MM.1S (cell line): ENCODE measurements around the gene MMADHC.

Source experiments
- DNase-seq: peaks from one replicate; pipeline ENCODE4 v3.0.0-alpha.2; 2015
- H2AFZ ChIP-seq: fragments of 300-600 bp; sonication (generic); 2 replicates; pipeline ENCODE4 v1.6.0; 2016; ENCODE audit warnings: antibody characterized with exemption, low read length
- H3F3A ChIP-seq: fragments of 300-600 bp; sonication (generic); 2 replicates; pipeline ENCODE4 v1.6.1; 2016; ENCODE audit warnings: mild to moderate bottlenecking, antibody characterized with exemption, low read length, moderate library complexity, mixed read lengths; ENCODE audit not compliant: insufficient read depth
- H3K27ac ChIP-seq: fragments of 300-600 bp; sonication (generic); 2 replicates; pipeline ENCODE4 v1.5.1; 2016; ENCODE audit warnings: mild to moderate bottlenecking, low read length
- H3K27me3 ChIP-seq: fragments of 300-600 bp; sonication (generic); replicated peaks from 2 replicates; pipeline ENCODE4 v1.6.0; 2016; ENCODE audit warnings: low read length; ENCODE audit not compliant: insufficient read depth
- H3K36me3 ChIP-seq: fragments of 300-600 bp; sonication (generic); replicated peaks from 2 replicates; pipeline ENCODE4 v1.6.1; 2016; ENCODE audit warnings: mild to moderate bottlenecking, low read length, mixed read lengths; ENCODE audit not compliant: insufficient read depth
- H3K4me1 ChIP-seq: fragments of 300-600 bp; sonication (generic); 2 replicates; pipeline ENCODE4 v1.6.1; 2016; ENCODE audit warnings: low read length, mixed read lengths
- H3K4me2 ChIP-seq: fragments of 300-600 bp; sonication (generic); 2 replicates; pipeline ENCODE4 v1.6.0; 2016; ENCODE audit warnings: low read depth, low read length
- H3K4me3 ChIP-seq: fragments of 300-600 bp; sonication (generic); 2 replicates; pipeline ENCODE4 v1.5.1; 2016; ENCODE audit warnings: low read length, mixed read lengths
- H3K79me2 ChIP-seq: fragments of 300-600 bp; sonication (generic); 2 replicates; pipeline ENCODE4 v1.6.1; 2016; ENCODE audit warnings: mixed run types, low read length, mixed read lengths
- H3K9ac ChIP-seq: fragments of 300-600 bp; sonication (generic); 2 replicates; pipeline ENCODE4 v1.6.1; 2016; ENCODE audit warnings: low read length, mixed read lengths
- H3K9me2 ChIP-seq: fragments of 300-600 bp; sonication (generic); replicated peaks from 2 replicates; pipeline ENCODE4 v1.6.1; 2016; ENCODE audit warnings: mild to moderate bottlenecking, low read length, mixed read lengths; ENCODE audit not compliant: insufficient read depth
- H3K9me3 ChIP-seq: fragments of 300-600 bp; sonication (generic); replicated peaks from 2 replicates; pipeline ENCODE4 v1.6.1; 2016; ENCODE audit warnings: mild to moderate bottlenecking, low read length, mixed read lengths; ENCODE audit not compliant: insufficient read depth
- H4K20me1 ChIP-seq: fragments of 300-600 bp; sonication (generic); 2 replicates; pipeline ENCODE4 v1.6.1; 2016; ENCODE audit warnings: mild to moderate bottlenecking, low read length, moderate library complexity, mixed read lengths; ENCODE audit not compliant: insufficient read depth
- EZH2 ChIP-seq: fragments of 300-600 bp; sonication (generic); optimal IDR thresholded peaks from 2 replicates; pipeline ENCODE3; 2017; ENCODE audit warnings: low read depth, mild to moderate bottlenecking, antibody characterized with exemption, low read length, mixed read lengths
- EZH2phosphoT487 ChIP-seq: fragments of 300-600 bp; sonication (generic); IDR thresholded peaks from 2 replicates; pipeline ENCODE4 v1.6.1; 2018; ENCODE audit warnings: antibody characterized with exemption, low read length
- TF ChIP-seq, protein P1 (sequence below): fragments of 300-600 bp; sonication (generic); IDR thresholded peaks from 2 replicates; pipeline ENCODE4 v1.5.1; 2016; ENCODE audit warnings: antibody characterized with exemption, low read length, mixed read lengths

MMADHC gene

DNA sequence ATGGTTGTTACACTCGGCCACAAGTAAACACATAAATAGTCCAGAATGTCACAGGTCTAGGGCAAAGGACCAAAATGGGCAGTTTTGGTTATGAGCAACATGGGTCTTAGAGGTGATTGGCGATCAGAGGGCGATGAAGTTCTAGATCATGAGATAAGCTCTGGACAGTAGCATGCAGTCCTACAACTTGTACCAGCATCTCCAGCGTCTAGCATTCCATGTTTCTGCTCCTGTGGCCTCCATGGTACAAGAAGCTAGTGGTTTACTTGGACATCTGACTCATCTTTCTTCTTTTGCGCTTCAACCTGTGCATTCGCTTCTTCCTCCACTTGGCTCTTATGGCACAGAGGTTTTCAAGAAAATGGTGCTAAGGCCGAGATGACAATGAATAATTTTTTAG is 8.9 kb upstream of the MMADHC start:
- peaks cover 10% of the 10 kb centered on the region for H3K4me1 ChIP-seq
- H3K27ac ChIP-seq = no peak overlapping the region
- H3K36me3 ChIP-seq = no peaks in the 10 kb centered on the region
- H3K9me3 ChIP-seq = no peaks in the 10 kb centered on the region
- no peak for DNase-seq
- H3K4me3 ChIP-seq = no peak overlapping the region
- H3K4me2 ChIP-seq = no peak overlapping the region
- H4K20me1 ChIP-seq = no peaks in the 10 kb centered on the region
- H3K9me2 ChIP-seq = no peaks in the 10 kb centered on the region
- TF ChIP-seq EZH2phosphoT487 (no peak), EZH2 (no peak)
- TF ChIP-seq, protein P1, sequence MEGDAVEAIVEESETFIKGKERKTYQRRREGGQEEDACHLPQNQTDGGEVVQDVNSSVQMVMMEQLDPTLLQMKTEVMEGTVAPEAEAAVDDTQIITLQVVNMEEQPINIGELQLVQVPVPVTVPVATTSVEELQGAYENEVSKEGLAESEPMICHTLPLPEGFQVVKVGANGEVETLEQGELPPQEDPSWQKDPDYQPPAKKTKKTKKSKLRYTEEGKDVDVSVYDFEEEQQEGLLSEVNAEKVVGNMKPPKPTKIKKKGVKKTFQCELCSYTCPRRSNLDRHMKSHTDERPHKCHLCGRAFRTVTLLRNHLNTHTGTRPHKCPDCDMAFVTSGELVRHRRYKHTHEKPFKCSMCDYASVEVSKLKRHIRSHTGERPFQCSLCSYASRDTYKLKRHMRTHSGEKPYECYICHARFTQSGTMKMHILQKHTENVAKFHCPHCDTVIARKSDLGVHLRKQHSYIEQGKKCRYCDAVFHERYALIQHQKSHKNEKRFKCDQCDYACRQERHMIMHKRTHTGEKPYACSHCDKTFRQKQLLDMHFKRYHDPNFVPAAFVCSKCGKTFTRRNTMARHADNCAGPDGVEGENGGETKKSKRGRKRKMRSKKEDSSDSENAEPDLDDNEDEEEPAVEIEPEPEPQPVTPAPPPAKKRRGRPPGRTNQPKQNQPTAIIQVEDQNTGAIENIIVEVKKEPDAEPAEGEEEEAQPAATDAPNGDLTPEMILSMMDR = no peak
- no peak overlapping the region for H3K9ac ChIP-seq
- H3F3A ChIP-seq = no peaks in the 10 kb centered on the region
- H3K27me3 ChIP-seq = no peaks in the 10 kb centered on the region
- no peak overlapping the region for H2AFZ ChIP-seq
- H3K79me2 ChIP-seq = no peaks in the 10 kb centered on the region

DNA sequence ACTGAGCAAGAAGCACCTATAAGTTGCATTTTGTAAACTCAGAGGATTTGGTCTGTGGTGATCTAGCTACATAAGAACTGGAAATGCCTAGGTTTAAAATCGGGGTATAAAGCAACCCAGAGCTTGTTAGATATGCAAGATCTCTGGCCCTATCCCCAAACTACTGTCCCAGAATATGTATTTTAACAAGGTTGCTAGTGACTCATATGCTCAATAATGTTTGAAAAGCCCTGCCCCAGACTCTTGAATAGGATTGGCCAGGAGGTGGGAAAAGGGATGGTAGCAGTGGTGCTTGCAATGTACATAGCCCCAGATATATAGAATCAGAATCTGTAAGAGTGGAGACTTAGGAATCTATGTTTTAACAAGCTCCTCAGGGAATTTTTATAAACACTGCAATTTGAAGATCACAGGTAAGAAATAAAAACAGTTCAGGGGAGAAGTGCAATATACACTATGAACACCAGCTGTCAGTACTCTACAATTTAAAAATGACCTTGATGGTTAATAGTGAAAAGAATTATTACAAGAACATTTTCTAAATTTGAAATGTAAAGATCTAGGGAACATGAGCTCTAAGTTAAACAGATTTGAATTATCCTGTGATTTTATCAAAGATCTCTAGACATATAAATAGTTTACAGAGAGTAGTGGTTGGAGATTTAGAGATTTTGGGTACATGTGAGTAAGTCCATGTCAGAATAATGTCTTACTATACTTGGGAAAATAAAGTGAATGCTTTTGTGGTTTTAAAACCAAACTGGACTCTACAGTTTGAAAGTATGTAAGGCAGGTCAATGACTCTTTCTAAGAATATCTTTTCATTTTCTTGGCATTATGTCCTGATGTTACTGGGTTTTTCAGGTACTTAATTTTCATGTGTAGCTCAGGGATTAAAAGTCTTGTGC is 7.7 kb upstream of the MMADHC start:
- Histone ChIP-seq H3K27ac (no peak overlapping the region), H3F3A (no peaks in the 10 kb centered on the region), H3K9me3 (no peaks in the 10 kb centered on the region), H3K4me2 (no peak overlapping the region), H2AFZ (no peak overlapping the region), H3K9me2 (no peaks in the 10 kb centered on the region), H3K4me1 (peaks cover 19% of the 10 kb centered on the region), H3K4me3 (no peak overlapping the region), H4K20me1 (no peaks in the 10 kb centered on the region), H3K79me2 (no peaks in the 10 kb centered on the region), H3K9ac (no peak overlapping the region), H3K36me3 (no peaks in the 10 kb centered on the region), H3K27me3 (no peaks in the 10 kb centered on the region)
- TF ChIP-seq EZH2 (no peak), EZH2phosphoT487 (no peak)
- TF ChIP-seq, protein P1 = peak; percentile 26
- no peak for DNase-seq

DNA sequence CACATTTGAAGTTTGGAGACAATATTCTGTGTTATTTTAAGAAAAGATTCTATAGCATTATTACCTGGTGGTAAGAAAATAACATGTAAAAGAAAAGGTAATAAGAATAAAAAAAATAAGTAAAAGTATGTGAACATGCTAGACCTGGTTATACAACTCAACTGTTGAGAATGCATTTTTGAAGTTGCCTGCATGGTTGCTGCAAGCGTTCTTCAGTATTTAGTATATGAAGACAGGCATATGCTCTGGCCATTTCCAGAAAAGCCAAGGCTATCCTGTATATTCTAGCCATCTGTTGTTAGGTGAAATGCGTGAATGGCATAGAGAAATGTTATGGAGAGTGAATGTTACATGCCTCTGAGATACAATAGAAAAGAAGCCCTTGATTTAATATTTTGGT is 6.8 kb upstream of the MMADHC start:
- Histone ChIP-seq H3K27ac (no peak overlapping the region), H3K4me3 (no peak overlapping the region), H3K9me2 (no peaks in the 10 kb centered on the region), H3K79me2 (no peaks in the 10 kb centered on the region), H3K27me3 (no peaks in the 10 kb centered on the region), H2AFZ (no peak overlapping the region), H3K4me2 (no peak overlapping the region), H4K20me1 (no peaks in the 10 kb centered on the region), H3K9me3 (no peaks in the 10 kb centered on the region), H3F3A (no peaks in the 10 kb centered on the region), H3K4me1 (peaks cover 19% of the 10 kb centered on the region), H3K36me3 (no peaks in the 10 kb centered on the region), H3K9ac (no peak overlapping the region)
- no peak for TF ChIP-seq EZH2
- TF ChIP-seq EZH2phosphoT487 = no peak
- TF ChIP-seq, protein P1 = no peak
- no peak for DNase-seq
